Esophagus muscularis mucosa (tissue), 4 donors: ENCODE measurements around the gene IFT20.

Experiments
- EP300 ChIP-seq: sonication (generic); formaldehyde crosslinking; IDR thresholded peaks from one replicate; pipeline ENCODE4 v1.6.1; 2017; ENCODE audit warnings: antibody characterized with exemption
- POLR2A ChIP-seq: fragments of 450-650 bp; IDR thresholded peaks from one replicate; pipeline ENCODE4 v1.6.1; 2017; ENCODE audit warnings: antibody characterized with exemption, moderate library complexity, mild to moderate bottlenecking, low read depth
- TF ChIP-seq, protein P1 (sequence below), 3 experiments: fragments of 200-600 bp in 2 of 3; fragments of 450-650 bp in 1 of 3; sonication (generic) in 2 of 3; IDR thresholded peaks; one replicate each; pipeline ENCODE4 v1.5.1; 2017 to 2019; ENCODE audit warnings: antibody characterized with exemption in 3 of 3, mild to moderate bottlenecking in 2 of 3, moderate library complexity in 1 of 3

DNA sequence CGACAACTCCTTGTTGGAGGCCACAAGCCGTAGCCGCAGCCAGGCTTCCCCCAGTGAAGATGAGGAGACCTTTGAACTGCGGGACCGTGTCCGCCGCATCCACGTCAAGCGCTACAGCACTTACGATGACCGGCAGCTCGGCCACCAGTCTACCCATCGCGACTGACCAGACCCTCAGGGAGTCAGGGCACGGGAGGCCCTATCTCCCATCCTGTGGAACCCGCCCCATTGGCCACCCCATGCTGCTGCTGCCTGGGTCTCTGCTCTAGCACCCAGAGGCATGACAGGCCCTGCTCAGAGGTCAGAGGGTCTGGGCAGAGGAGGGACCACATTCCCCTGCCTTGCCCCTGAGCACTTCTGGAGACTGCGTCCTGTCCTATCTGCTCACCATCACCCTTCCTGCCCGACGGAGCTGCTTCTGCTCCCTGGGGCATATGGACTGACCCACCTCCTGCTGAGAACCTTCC lies 9.2 kb upstream of the IFT20 start:
- TF ChIP-seq, protein P1, sequence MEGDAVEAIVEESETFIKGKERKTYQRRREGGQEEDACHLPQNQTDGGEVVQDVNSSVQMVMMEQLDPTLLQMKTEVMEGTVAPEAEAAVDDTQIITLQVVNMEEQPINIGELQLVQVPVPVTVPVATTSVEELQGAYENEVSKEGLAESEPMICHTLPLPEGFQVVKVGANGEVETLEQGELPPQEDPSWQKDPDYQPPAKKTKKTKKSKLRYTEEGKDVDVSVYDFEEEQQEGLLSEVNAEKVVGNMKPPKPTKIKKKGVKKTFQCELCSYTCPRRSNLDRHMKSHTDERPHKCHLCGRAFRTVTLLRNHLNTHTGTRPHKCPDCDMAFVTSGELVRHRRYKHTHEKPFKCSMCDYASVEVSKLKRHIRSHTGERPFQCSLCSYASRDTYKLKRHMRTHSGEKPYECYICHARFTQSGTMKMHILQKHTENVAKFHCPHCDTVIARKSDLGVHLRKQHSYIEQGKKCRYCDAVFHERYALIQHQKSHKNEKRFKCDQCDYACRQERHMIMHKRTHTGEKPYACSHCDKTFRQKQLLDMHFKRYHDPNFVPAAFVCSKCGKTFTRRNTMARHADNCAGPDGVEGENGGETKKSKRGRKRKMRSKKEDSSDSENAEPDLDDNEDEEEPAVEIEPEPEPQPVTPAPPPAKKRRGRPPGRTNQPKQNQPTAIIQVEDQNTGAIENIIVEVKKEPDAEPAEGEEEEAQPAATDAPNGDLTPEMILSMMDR (IDR thresholded peaks at IDR 0.05): no peak
- TF ChIP-seq POLR2A (no peak), EP300 (no peak)
